Measurements from ENCODE around the gene PLXNA4.

Gene PLXNA4

DNA sequence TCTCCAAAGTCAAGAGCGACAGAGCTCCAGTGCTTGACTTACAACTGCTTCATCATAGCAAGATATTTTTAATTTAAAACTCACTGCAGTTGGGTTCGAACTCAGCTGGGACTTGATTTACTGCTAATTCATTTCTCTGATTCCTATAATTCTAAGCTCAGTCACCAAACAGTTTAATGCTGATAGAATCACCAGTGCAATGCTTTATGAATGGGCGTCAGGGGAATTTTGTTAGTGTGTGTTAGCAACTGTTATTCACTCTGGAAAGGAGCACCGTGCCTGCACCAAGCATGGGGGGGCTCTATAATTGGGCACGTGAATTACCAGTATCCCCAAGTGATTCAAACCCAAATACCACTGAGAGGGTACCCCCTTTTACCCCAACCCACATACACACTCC is 10.4 kb downstream of the PLXNA4 start:
- in situ Hi-C loops (cut with HindIII; ENCODE audit: low sequenced_read_pairs): no loop called here

GRCh38 chr7:132565441-132565840 is 10.8 kb downstream of the PLXNA4 start:
- in situ Hi-C loops (cut with HindIII; ENCODE audit: low sequenced_read_pairs): no loop called here

DNA sequence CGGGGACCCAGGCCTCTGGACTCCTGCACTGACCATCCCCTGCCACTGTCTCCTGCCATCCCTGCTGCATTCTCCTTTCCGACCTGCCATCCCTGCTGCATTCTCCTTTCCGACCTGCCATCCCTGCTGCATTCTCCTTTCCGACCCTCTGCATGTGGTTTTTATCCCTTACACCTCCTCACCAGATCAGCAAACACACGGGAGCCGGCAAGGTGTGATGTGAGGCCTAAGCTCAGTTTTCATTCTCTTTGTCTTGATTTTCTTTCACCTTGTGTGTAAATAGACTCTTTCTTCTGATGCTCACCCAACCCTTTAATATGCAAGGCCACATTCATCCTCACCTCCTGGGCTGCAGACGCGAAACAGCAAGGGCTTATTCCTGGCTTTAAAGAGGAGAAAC is 11.4 kb downstream of the PLXNA4 start:
- in situ Hi-C loops (cut with HindIII; ENCODE audit: low sequenced_read_pairs): no loop called here

- in situ Hi-C loops (cut with HindIII; ENCODE audit: low sequenced_read_pairs): no loop called here
Observed at GRCh38 chr7:132564090-132564489, 12.2 kb downstream of the PLXNA4 start.

DNA sequence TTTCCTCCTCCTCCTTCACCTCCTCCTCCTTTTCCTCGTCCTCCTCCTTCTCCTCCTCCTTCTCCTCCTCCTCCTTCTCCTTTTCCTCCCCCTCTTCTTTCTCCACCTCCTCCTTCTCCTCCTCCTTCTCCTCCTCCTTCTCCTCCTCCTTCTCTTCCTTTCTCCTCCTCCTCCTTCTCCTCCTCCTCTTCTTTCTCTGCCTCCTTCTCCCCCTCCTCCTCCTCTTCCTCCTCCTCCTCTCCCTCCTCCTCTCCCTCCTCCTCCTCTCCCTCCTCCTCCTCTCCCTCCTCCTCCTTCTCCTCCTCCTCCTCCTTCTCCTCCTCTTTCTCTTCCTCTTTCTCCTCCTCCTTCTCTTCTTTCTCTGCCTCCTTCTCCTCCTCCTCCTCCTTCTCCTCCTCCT is 13.6 kb downstream of the PLXNA4 start:
- in situ Hi-C loops (cut with HindIII; ENCODE audit: low sequenced_read_pairs): no loop called here

- in situ Hi-C loops (cut with HindIII; ENCODE audit: low sequenced_read_pairs): no loop called here
Observed at GRCh38 chr7:132561763-132562162, 14.5 kb downstream of the PLXNA4 start.

DNA sequence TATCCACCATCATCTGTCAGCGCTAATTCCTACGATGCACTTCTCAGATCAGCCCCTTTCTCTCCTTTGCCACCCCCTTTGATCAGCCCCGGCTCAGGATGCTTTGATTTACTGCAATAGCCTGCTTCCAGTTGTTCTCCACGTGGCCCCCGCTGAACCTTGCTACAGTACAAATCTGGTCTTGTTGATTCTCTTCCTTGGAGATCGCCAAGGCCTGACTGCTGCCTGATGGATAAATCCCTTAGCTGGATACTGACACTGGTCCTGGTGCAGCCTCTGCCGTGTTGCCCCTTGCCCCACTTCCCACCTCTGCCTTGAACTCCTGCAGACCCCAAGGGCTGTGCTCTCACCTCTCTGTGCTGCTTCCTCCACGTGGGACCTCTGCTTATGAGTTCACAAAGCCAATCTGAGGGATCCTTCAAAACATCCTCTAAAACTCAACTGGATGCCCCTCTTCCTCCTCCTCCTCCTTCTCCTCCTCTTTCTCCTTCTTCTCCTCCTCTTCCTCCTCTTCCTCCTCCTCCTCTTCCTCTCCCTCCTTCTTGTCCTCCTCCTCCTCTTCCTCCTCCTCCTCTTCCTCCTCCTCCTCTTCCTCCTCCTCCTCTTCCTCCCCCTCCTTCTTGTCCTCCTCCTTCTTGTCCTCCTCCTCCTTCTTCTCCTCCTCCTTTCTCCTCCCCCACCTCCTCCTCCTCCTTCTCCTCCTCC is 15.3 kb downstream of the PLXNA4 start:
- in situ Hi-C loops (cut with HindIII; ENCODE audit: low sequenced_read_pairs): no loop called here

GRCh38 chr7:132560105-132560504 is 16.2 kb downstream of the PLXNA4 start:
- in situ Hi-C loops (cut with HindIII; ENCODE audit: low sequenced_read_pairs): no loop called here

GRCh38 chr7:132558815-132559214 is 17.5 kb downstream of the PLXNA4 start:
- in situ Hi-C loops (cut with HindIII; ENCODE audit: low sequenced_read_pairs): loop anchor here (5.0 kb wide), 1 partner anchor 62 kb away; no protein-coding TSS in a partner anchor

- in situ Hi-C loops (cut with HindIII; ENCODE audit: low sequenced_read_pairs): loop anchor here (5.0 kb wide), 1 partner anchor 60 kb away; no protein-coding TSS in a partner anchor
Observed at GRCh38 chr7:132557489-132558044, 18.7 kb downstream of the PLXNA4 start.

DNA sequence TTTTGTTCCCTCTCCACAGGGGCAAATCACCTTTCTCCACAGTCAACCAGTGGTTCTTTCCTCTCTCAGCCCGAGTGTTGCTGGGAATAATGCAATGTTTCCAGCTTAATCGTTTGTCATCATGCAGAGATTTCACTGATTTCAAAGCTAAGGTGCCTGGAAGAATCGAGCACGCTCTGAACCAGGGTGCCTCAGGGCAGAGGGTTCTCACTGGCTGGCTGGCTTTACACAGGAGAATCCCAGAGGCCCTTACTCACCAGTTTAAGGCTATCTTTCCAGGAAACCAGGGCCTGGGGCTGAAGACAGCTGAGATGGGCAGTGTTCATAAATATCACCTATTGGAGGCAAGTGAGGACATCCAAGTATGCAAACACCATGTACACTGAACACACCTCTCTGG is 21.8 kb downstream of the PLXNA4 start:
- in situ Hi-C loops (cut with HindIII; ENCODE audit: low sequenced_read_pairs): no loop called here

DNA sequence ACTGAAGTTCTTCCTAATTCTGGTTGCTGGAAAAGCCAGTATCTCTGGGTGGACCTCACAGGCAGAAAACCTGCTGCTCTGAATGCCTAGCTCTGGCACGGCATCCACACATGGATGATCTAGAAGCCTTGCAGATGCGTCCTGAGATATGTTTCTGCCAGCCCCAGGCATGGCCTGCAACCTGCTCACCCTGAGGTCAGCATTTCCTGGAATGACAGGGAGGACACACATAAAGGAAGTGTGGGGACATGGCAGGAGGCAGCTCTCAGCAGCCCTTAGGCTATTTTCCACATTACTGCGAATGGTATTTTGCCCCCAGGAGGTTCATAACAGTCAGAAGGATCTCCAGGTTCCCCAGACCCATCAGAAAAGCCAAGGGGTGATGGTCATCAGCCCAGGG is 23.2 kb downstream of the PLXNA4 start:
- in situ Hi-C loops (cut with HindIII; ENCODE audit: low sequenced_read_pairs): no loop called here

- in situ Hi-C loops (cut with HindIII; ENCODE audit: low sequenced_read_pairs): no loop called here
Observed at GRCh38 chr7:132551886-132552285, 24.4 kb downstream of the PLXNA4 start.

GRCh38 chr7:132551439-132551838 is 24.8 kb downstream of the PLXNA4 start:
- in situ Hi-C loops (cut with HindIII; ENCODE audit: low sequenced_read_pairs): no loop called here

GRCh38 chr7:132548489-132549078 is 27.7 kb downstream of the PLXNA4 start:
- in situ Hi-C loops (cut with HindIII; ENCODE audit: low sequenced_read_pairs): no loop called here

DNA sequence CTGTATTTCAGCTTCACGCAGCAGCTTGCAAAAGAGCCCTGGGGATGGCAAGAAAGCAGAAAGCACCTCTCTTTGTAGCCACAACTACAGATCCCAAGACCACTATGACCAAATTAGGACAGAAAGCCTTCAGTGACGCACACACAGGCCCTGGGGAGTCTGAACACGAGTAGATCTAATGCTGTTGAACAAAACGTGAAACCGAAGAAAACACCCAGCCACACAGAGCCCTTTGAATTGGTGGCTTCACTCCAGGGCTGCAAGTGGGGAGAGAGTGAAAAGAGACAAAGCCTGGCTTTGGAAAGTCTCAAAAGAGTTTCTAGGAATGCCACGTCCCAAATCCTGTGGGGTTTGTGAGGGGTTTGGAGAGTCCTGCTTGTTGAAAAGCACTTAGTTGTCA is 28.4 kb downstream of the PLXNA4 start:
- in situ Hi-C loops (cut with HindIII; ENCODE audit: low sequenced_read_pairs): no loop called here

DNA sequence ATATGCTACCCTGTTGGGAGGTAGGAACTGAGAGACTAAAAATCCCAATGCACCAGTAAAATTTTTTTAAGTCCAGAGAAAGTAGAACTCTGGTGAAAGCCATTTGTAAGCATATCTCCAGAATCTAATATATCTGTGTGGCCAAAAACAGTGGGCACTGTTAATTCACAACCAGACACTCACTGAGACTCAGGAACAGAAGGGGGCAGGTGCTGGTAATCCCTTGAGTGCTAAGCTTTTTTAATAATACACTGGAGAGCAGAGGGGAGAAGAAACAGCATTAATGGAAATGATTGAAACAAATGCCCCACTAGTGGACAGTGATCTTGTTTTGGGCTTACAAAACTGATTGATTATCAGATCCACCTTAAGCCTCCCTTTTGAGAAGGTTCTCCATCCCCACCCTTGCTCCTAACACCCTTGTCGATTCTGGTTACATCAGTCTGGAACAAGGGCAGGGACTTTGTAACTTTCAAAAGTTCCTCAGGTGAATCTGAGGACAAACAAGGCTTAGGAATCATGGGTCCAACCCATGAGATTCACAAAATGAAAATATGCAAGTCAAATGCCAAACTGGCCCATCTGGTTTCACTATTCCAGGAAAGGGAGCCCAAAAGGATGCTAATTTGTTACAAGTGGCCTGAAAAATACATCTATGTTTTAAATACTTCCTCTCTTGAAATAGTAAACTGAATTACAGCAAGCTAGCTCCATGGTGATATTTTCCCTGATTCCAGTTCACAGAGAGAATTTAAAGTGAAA is 29.7 kb downstream of the PLXNA4 start:
- in situ Hi-C loops (cut with HindIII; ENCODE audit: low sequenced_read_pairs): no loop called here

DNA sequence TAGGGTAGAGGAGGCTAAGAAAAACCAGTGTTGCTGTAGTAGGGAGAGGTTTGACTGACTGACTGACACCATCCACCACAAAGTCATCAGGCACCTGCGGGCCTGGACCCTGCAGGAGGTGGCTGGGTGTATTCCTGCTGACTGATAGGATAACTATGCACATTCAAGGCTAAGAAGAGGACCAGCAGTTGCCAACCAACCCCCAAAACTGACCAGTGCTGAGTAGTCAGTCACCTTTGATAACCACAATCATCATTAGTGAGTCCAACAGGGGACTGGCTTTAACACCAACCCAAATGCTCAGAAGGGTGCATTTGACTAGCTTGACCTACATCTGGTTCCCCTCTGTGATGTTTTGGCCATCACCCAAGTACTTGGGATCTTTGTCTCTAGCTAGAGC is 30.5 kb downstream of the PLXNA4 start:
- in situ Hi-C loops (cut with HindIII; ENCODE audit: low sequenced_read_pairs): no loop called here

GRCh38 chr7:132544999-132545398 is 31.3 kb downstream of the PLXNA4 start:
- in situ Hi-C loops (cut with HindIII; ENCODE audit: low sequenced_read_pairs): no loop called here

GRCh38 chr7:132544025-132544424 is 32.2 kb downstream of the PLXNA4 start:
- in situ Hi-C loops (cut with HindIII; ENCODE audit: low sequenced_read_pairs): no loop called here

GRCh38 chr7:132542895-132543294 is 33.4 kb downstream of the PLXNA4 start:
- in situ Hi-C loops (cut with HindIII; ENCODE audit: low sequenced_read_pairs): no loop called here

DNA sequence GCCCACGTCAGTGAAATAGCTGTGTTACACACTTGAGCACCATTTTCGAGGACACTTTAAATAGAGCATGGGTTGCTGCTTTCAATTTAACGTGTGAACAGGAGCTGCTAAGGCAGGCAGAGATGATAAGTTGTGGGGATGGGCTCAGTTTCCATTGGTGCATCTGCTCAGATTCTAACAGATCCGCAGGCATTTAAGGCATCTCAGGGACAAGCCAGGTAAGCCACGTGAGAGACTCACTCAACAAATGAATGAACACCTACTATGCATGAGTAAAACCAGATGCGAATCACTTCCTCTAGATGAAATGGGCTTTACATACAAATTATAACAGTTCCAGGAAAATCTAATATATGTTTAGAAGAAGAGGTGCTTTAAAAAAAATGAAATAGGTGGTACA is 34.6 kb downstream of the PLXNA4 start:
- in situ Hi-C loops (cut with HindIII; ENCODE audit: low sequenced_read_pairs): no loop called here

All from endothelial cell of hepatic sinusoid (primary cell).